Measurements from ENCODE around the gene EZR. TPM values are rescaled to one million over a fixed set of nuclear protein-coding genes. Genes with fewer than 3 reads are reported as not detected.

EZR gene
- total RNA-seq, 4 donors from 2014 or later = 201 to 515 (median 470) TPM

DNA sequence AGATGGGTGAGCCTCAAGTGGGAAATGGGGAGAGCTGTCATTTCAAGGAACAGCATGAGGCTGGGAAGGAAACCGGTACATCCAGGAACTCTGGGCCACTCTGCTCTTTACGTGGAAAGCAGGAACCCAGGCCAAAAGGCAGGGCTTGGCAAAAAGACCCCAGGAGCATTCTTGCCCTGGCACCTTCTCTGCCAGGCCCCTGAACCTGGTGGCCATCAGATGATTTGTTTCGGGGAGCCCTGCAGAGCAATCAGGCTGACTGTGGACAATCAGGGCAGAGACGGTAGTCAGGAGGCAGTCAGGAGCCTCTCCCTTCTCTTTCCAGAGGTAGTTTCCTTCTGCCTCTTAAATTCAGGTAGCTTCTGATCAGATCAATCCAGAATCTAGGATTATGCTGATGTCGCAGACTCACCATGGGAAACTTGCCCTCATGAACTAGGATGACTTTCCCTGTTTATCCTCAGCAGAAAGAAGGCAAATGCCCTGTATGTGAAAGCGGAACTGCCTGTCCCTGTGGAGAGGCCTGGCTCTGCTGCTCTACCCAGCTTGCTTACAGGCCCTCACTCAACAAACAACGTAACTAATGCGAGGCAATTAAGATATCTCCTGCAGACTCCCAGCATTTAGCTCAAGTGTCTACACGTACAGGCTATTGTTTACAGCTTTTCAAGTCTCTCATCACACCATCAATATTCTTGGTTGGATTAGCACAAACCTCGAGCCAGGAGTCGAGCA is 36.6 kb downstream of the EZR start:
- H3K9me3 ChIP-seq = no peaks in the 10 kb centered on the region
- no peak overlapping the region for H3K4me3 ChIP-seq
- peak in 2 of 3 donors; percentile 8 to 30 for DNase-seq
- peaks cover 0 to 97% (median 3%) of the 10 kb centered on the region in 3 donors for H3K36me3 ChIP-seq
- H3K4me1 ChIP-seq = peaks cover 0 to 47% (median 2%) of the 10 kb centered on the region in 4 donors
- TF ChIP-seq POLR2A (IDR thresholded peaks at IDR 0.05) (no peak), CTCF (IDR thresholded peaks at IDR 0.05) (no peak)
- no peaks in the 10 kb centered on the region for H3K27me3 ChIP-seq
- peak overlapping the region in 2 of 4 donors; percentile 27 to 54 for H3K27ac ChIP-seq

GRCh38 chr6:158781692-158782373 is 37.3 kb downstream of the EZR start:
- Histone ChIP-seq H3K27ac (peak overlapping the region in 2 of 4 donors; percentile 27 to 54), H3K9me3 (no peaks in the 10 kb centered on the region), H3K27me3 (no peaks in the 10 kb centered on the region), H3K4me1 (peaks cover 0 to 43% (median 0%) of the 10 kb centered on the region in 4 donors), H3K4me3 (no peak overlapping the region), H3K36me3 (peaks cover 0 to 97% (median 3%) of the 10 kb centered on the region in 3 donors)
- TF ChIP-seq POLR2A (IDR thresholded peaks at IDR 0.05) = no peak
- TF ChIP-seq CTCF (IDR thresholded peaks at IDR 0.05) = no peak
- peak in 1 of 3 donors; percentile 46 for DNase-seq

- Histone ChIP-seq H3K4me3 (no peak overlapping the region), H3K4me1 (peaks cover 0 to 39% (median 0%) of the 10 kb centered on the region in 4 donors), H3K9me3 (no peaks in the 10 kb centered on the region), H3K27me3 (no peaks in the 10 kb centered on the region), H3K36me3 (peaks cover 0 to 97% (median 3%) of the 10 kb centered on the region in 3 donors), H3K27ac (peak overlapping the region in 1 of 4 donors; percentile 54)
- DNase-seq = peak in 1 of 3 donors; percentile 50
- TF ChIP-seq POLR2A (IDR thresholded peaks at IDR 0.05) (no peak), CTCF (IDR thresholded peaks at IDR 0.05) (no peak)
These were observed 38.0 kb downstream of the EZR start for GRCh38 chr6:158780988-158781691.

DNA sequence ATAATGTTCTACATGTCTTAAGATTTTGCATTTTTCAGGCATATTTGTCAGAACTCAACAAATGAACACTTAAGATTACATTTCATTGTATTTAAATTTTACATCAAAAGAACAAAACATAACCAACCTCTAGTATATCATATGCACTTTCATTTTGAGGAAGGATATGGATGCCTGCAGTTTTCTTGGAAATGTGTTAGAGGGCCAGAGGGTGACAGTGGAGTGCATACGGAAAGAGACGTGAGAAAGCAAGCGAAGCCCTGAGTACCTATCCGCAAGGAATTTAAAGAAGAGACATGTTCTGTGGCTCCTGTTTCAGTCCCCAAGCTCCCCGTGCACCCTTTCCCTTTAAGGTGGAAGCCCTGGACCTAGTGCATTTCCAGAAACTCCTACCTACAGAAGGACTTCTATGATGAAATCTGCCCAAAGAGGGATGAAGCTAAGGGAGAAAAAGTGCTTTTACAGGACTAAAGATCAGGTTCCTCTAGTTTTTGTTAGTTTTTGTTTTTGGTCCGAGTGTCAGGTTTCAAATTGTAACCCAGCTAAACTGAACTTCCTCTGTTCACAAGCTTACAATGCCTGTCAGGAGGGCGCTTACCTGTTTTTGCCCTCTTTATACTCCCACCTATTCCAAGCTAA is 38.8 kb downstream of the EZR start:
- peak in 1 of 3 donors; percentile 28 for DNase-seq
- Histone ChIP-seq H3K9me3 (no peaks in the 10 kb centered on the region), H3K36me3 (peaks cover 0 to 97% (median 3%) of the 10 kb centered on the region in 3 donors), H3K27me3 (no peaks in the 10 kb centered on the region), H3K4me3 (no peak overlapping the region), H3K27ac (no peak overlapping the region), H3K4me1 (peaks cover 0 to 37% (median 0%) of the 10 kb centered on the region in 4 donors)
- no peak for TF ChIP-seq CTCF (IDR thresholded peaks at IDR 0.05)
- no peak for TF ChIP-seq POLR2A (IDR thresholded peaks at IDR 0.05)

DNA sequence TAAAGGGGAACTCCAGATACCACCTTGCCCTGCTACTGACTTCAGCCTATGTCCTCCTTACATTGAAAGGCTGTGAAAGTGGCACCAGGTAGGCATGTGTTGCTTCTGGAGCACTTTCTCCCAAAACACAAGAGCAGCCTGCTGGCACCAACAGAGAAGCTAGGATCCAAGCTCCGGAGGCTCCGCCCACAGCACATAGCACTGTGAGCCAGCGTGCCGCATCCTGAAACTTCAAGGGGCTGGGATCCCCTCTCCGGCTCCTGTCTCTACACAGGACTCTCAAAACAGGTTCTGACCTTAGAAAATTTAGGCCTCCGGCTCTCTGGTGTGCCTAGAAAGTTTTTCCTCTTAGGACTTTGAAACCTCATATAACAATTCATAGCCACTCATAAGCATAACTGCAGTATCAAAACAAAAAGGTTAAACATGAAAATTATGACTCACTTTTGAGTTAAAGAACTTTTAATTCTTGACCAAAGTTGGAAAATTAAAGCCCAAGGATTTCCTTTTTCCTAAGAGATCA is 41.1 kb downstream of the EZR start:
- H3K4me3 ChIP-seq = no peak overlapping the region
- DNase-seq = no peak
- H3K27ac ChIP-seq = peak overlapping the region in 2 of 4 donors; percentile 12 to 32
- peaks cover 0 to 45% (median 0%) of the 10 kb centered on the region in 4 donors for H3K4me1 ChIP-seq
- peaks cover 0 to 91% (median 0%) of the 10 kb centered on the region in 3 donors for H3K36me3 ChIP-seq
- H3K9me3 ChIP-seq = no peaks in the 10 kb centered on the region
- H3K27me3 ChIP-seq = no peaks in the 10 kb centered on the region
- no peak for TF ChIP-seq CTCF (IDR thresholded peaks at IDR 0.05)
- TF ChIP-seq POLR2A (IDR thresholded peaks at IDR 0.05) = no peak

Data from Peyer's patch (tissue), 4 donors.